ENCODE data around the gene TWSG1.
"Not testable (repeated sequence)": the region's sequence is repeated elsewhere in the genome, so short reads cannot be mapped to it uniquely, and the experiment has no call there.

Gene TWSG1

GRCh38 chr18:9333441-9334328, 888 bp upstream of the TWSG1 start:
- DNase-seq: peak; percentile 85
- in situ Hi-C loops (cut with MboI; ENCODE audit: low pct_unique_long_range_greater_than_20kb, low sequenced_read_pairs): no loop called here

- DNase-seq: peak; percentile 49
- in situ Hi-C loops (cut with MboI; ENCODE audit: low pct_unique_long_range_greater_than_20kb, low sequenced_read_pairs): no loop called here
Measured at GRCh38 chr18:9334973-9335696, 562 bp downstream of the TWSG1 start.

DNA sequence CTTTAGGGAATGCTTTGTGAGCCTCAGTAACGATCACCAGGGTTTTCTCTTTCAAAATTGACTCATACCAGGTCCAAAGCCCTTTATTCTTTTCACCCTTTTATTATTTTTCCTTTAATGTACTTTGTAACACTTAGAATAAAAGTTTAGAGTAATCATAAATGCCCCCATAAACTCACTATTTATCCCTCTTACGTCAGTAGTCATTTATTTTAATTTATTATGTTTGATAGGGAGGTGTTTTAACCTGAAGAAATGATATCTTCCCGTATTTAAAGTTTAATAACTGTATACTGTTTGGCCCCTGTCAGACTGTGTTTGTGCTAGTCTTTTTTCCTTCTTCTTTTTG, 1.1 kb downstream of the TWSG1 start:
- DNase-seq: no peak
- in situ Hi-C loops (cut with MboI; ENCODE audit: low pct_unique_long_range_greater_than_20kb, low sequenced_read_pairs): no loop called here

DNA sequence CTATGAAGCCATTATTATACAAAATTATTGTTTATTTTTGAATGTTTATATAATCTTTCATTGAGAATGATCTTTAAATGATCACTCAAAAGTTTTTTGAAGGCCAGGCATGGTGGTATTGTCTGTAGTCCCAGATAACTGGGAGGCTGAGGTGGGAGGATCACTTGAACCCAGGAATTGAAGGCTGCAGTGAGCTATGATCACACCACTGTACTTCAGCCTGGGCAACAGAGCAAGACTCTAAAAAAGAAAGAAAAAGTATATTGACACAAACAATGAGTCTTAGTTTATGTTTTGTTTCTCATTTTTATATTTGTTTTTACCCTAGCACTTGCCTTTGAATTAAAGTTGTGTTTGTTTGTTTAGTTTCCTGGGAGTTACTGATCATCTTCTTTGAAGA, 2.3 kb downstream of the TWSG1 start:
- DNase-seq: no peak
- in situ Hi-C loops (cut with MboI; ENCODE audit: low pct_unique_long_range_greater_than_20kb, low sequenced_read_pairs): no loop called here

DNA sequence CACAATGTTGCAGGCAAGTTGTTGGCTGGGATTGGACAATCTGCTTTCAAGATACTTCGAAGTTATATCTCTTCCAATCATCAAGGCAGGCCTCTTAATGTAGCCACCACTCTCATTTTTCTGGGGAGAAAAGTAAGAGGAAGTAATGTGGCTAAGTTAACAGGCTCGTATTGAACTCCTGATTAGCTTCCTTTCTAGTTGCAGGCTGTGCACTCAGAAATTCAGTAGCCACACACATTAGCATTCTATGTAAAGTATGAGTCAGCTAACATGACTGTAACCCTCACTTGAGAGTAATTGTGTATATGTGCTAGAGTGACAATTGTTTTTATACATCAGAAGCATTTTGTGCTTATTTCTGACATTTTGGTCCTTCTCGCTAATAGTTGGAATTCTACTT, 3.3 kb downstream of the TWSG1 start:
- in situ Hi-C loops (cut with MboI; ENCODE audit: low pct_unique_long_range_greater_than_20kb, low sequenced_read_pairs): no loop called here

DNA sequence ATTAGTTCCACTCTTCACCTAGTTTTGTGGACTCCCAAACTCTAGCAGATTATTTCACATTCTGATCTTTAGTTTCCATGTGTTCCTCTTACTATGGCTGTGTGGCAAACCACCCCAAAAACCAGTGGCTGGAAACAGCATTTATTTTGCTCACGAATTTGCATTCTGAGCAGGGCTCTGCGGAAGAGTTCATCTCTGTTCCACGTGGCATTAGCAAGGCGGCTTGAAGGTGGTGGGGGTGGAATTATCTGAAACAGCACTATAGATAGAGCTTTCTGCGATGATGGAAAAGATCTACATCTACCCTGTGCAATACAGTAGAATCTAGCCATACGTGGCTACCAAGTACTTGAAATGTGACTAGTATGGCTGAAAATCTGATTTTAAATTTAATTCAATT, 5.9 kb downstream of the TWSG1 start:
- in situ Hi-C loops (cut with MboI; ENCODE audit: low pct_unique_long_range_greater_than_20kb, low sequenced_read_pairs): no loop called here
- no peak for DNase-seq

More for the DNA sequence above, 3.3 kb downstream of the TWSG1 start:
- DNase-seq: peak; percentile 87

DNA sequence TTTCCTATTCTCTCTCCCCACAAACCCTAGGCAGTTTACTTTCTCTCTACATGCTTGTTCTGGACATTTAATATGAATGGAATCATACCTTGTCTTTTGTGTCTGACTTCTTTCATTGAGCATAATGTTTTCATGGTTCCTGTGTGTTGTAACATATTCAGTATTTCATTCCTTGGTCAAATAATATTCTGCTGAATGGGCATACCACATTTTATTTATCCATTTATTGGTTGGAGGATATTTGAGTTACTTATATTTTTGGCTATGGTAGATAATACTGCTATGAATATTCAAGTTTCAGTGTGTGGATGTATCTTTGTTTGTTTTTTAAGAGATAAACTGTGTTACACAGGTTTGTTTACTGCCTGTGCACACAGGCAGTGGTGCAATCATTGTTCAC, 9.0 kb downstream of the TWSG1 start:
- in situ Hi-C loops (cut with MboI; ENCODE audit: low pct_unique_long_range_greater_than_20kb, low sequenced_read_pairs): no loop called here
- DNase-seq: no peak

- in situ Hi-C loops (cut with MboI; ENCODE audit: low pct_unique_long_range_greater_than_20kb, low sequenced_read_pairs): no loop called here
- DNase-seq: no peak
Measured at GRCh38 chr18:9346775-9347174, 12.2 kb downstream of the TWSG1 start.

GRCh38 chr18:9348079-9348671, 13.6 kb downstream of the TWSG1 start:
- DNase-seq: peak; percentile 35

DNA sequence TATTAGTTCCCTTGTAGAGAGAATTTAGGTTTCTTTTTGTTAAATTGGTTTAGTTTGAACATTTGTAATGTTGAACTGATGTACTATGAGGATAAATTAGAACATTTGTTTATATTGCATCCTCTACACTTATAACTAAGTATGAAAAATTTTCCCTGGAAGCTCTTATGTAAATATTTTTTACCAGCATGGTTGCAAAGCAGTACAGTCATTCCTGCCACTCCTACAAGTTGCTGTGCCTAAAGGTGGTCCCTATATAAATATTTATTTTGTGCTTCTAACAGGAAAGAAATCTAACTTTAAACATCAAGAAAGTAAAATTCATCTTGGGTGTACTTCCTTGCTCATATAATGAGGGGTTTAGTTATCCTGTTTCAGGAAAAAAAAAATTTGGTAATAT, 14.2 kb downstream of the TWSG1 start:
- in situ Hi-C loops (cut with MboI; ENCODE audit: low pct_unique_long_range_greater_than_20kb, low sequenced_read_pairs): no loop called here
- DNase-seq: no peak

More at GRCh38 chr18:9348079-9348671, 13.6 kb downstream of the TWSG1 start:
- in situ Hi-C loops (cut with MboI; ENCODE audit: low pct_unique_long_range_greater_than_20kb, low sequenced_read_pairs): no loop called here

DNA sequence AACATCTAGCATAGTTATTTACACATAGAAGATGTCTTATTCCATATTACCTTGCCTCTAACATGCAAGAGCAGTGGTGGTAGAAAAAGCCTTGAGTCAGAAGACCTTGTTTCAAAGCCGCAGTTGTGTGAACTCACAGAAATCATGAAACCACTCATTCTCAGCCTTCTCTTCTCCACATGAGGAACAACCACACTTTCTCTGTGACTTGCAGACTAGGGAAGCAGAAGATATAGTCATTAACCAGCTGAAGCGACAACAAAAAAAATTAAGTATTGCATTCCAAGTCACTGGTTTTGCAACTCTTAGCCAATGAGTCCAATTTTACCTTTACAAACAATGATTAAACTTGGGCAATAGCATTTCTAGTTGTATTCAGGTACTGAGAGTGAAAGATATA, 19.0 kb downstream of the TWSG1 start:
- in situ Hi-C loops (cut with MboI; ENCODE audit: low pct_unique_long_range_greater_than_20kb, low sequenced_read_pairs): no loop called here
- no peak for DNase-seq

GRCh38 chr18:9354256-9354655, 19.7 kb downstream of the TWSG1 start:
- in situ Hi-C loops (cut with MboI; ENCODE audit: low pct_unique_long_range_greater_than_20kb, low sequenced_read_pairs): no loop called here
- no peak for DNase-seq

DNA sequence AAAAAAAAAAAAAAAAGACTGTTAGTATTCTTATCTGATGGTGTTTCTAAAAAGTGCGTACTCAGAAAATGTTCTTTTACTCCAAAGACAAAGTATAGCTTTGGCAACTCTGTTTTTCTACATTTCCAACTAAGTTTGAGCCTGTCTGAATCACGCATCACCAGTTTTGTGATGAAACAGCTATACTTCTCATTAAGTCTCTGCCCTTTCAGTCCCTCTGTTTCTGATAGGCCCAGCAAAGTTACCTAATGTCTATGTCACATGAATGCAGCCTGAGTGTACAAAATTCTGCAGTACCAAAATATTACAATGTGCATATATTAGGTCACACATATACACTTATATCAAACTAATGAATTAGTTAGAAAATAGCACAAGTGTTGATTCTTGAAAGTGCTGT, 22.4 kb downstream of the TWSG1 start:
- no peak for DNase-seq
- in situ Hi-C loops (cut with MboI; ENCODE audit: low pct_unique_long_range_greater_than_20kb, low sequenced_read_pairs): no loop called here

GRCh38 chr18:9359796-9360195, 25.2 kb downstream of the TWSG1 start:
- in situ Hi-C loops (cut with MboI; ENCODE audit: low pct_unique_long_range_greater_than_20kb, low sequenced_read_pairs): no loop called here
- no peak for DNase-seq

DNA sequence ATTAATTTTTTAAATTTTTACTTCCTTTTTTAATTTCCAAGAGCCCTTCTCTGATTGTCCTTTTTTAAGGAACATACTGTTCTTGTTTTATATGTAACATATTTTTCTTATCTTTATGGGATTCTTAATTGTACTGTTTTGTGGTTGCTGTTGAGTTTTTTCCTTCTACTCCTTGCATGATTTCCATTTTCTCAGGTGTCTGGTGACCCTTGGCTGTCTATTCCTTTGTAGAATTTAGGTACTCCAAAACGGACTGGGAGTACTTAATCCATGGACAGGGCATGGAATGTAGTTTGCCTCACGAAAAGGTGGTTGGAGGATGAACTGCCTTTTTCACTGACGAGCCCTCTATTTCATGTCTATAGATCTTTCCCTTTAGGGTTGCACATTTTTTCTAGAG, 26.6 kb downstream of the TWSG1 start:
- in situ Hi-C loops (cut with MboI; ENCODE audit: low pct_unique_long_range_greater_than_20kb, low sequenced_read_pairs): no loop called here
- DNase-seq: no peak

GRCh38 chr18:9362869-9363268, 28.3 kb downstream of the TWSG1 start:
- in situ Hi-C loops (cut with MboI; ENCODE audit: low pct_unique_long_range_greater_than_20kb, low sequenced_read_pairs): no loop called here
- no peak for DNase-seq

- in situ Hi-C loops (cut with MboI; ENCODE audit: low pct_unique_long_range_greater_than_20kb, low sequenced_read_pairs): no loop called here
- no peak for DNase-seq
Measured at GRCh38 chr18:9364242-9364641, 29.7 kb downstream of the TWSG1 start.

DNA sequence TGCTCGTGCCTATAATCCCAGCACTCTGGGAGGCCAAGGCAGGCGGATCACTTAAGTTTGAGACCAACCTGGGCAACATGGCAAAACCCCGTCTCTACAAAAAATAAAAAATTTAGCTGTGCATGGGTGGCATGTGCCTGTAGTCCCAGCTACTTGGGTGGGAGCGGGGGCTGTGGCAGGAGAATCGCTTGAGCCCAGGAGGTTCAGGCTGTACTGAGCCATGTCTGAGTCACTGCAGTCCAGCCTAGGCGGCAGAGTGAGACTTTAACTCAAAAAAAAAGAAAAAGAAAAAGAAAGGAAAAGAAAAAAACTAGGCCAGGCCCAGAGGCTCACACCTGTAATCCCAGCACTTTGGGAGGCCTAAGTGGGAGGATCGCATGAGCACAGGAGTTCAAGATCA, 30.8 kb downstream of the TWSG1 start:
- DNase-seq: no peak
- in situ Hi-C loops (cut with MboI; ENCODE audit: low pct_unique_long_range_greater_than_20kb, low sequenced_read_pairs): no loop called here

DNA sequence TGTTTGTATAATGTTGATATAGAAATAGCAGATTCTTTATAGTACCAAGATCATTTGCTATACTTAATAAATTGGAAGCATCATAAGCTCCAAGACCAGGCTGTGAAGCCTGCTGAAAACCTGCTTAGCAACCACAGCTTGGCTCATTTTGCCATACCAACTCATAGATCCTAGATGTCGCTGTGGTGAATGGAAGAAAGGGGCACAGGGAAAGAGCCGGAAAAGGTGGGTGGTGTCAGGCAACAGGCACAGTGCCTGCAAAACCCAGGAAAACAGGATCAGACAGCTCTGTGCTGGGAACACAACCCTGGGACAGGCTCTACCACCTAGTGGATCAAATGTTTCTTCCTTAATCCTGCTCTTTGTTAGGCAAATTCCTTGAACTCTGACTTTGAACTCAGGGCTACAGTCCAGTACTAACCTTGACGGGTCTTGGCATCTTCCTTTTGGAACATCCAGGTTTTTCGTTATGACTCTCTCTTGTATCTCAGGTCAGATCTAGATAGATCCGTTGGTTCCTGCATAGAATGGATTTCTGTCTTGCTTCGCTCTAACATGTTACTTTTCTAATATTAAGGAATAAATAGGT, 31.6 kb downstream of the TWSG1 start:
- DNase-seq: no peak
- in situ Hi-C loops (cut with MboI; ENCODE audit: low pct_unique_long_range_greater_than_20kb, low sequenced_read_pairs): no loop called here

- DNase-seq; in situ Hi-C loops (cut with MboI; ENCODE audit: low pct_unique_long_range_greater_than_20kb, low sequenced_read_pairs): not testable (repeated sequence)
Measured at GRCh38 chr18:9373254-9373653, 38.7 kb downstream of the TWSG1 start.

Measured in KBM-7 (cell line).